ENCODE results near the gene KCNQ1.
A peak's percentile ranks its signal among the peaks of the same experiment; 100 is the strongest.

Gene KCNQ1

GRCh38 chr11:2443406-2443805 is 1.4 kb upstream of the KCNQ1 start:
- no peak for DNase-seq (ENCODE audit: low read depth in 1 of 2, low spot score in 1 of 2)

- peak; percentile 55 to 73 for DNase-seq (ENCODE audit: low read depth in 1 of 2, low spot score in 1 of 2)
Observed at GRCh38 chr11:2443881-2444820, 657 bp upstream of the KCNQ1 start, which contains the start of gene TRPM5. TRPM5 (minus strand) TSS chr11:2444514; CDS start chr11:2423036, 21,478 bp downstream.

- no peak for DNase-seq (ENCODE audit: low read depth in 1 of 2, low spot score in 1 of 2)
Observed at GRCh38 chr11:2445746-2446551, 1.1 kb downstream of the KCNQ1 start.

- DNase-seq (ENCODE audit: low read depth in 1 of 2, low spot score in 1 of 2) = no peak
Observed at GRCh38 chr11:2446590-2447252, 1.9 kb downstream of the KCNQ1 start.

- no peak for DNase-seq (ENCODE audit: low read depth in 1 of 2, low spot score in 1 of 2)
Observed at GRCh38 chr11:2447253-2447950, 2.6 kb downstream of the KCNQ1 start.

- no peak for DNase-seq (ENCODE audit: low read depth in 1 of 2, low spot score in 1 of 2)
Observed at GRCh38 chr11:2447951-2448650, 3.3 kb downstream of the KCNQ1 start.

GRCh38 chr11:2448661-2449547 is 4.1 kb downstream of the KCNQ1 start:
- no peak for DNase-seq (ENCODE audit: low read depth in 1 of 2, low spot score in 1 of 2)

GRCh38 chr11:2449548-2450320 is 4.9 kb downstream of the KCNQ1 start:
- no peak for DNase-seq (ENCODE audit: low read depth in 1 of 2, low spot score in 1 of 2)

- DNase-seq (ENCODE audit: low read depth in 1 of 2, low spot score in 1 of 2) = no peak
Observed at GRCh38 chr11:2450321-2451041, 5.7 kb downstream of the KCNQ1 start.

- no peak for DNase-seq (ENCODE audit: low read depth in 1 of 2, low spot score in 1 of 2)
Observed at GRCh38 chr11:2451336-2451735, 6.5 kb downstream of the KCNQ1 start.

- no peak for DNase-seq (ENCODE audit: low read depth in 1 of 2, low spot score in 1 of 2)
Observed at GRCh38 chr11:2451916-2452315, 7.1 kb downstream of the KCNQ1 start.

GRCh38 chr11:2452321-2453012 is 7.7 kb downstream of the KCNQ1 start:
- DNase-seq (ENCODE audit: low read depth in 1 of 2, low spot score in 1 of 2) = no peak

- DNase-seq (ENCODE audit: low read depth in 1 of 2, low spot score in 1 of 2) = no peak
Observed at GRCh38 chr11:2453436-2453835, 8.6 kb downstream of the KCNQ1 start.

GRCh38 chr11:2458321-2458720 is 13.5 kb downstream of the KCNQ1 start:
- no peak for DNase-seq (ENCODE audit: low read depth in 1 of 2, low spot score in 1 of 2)

GRCh38 chr11:2459016-2459725 is 14.4 kb downstream of the KCNQ1 start:
- DNase-seq (ENCODE audit: low read depth in 1 of 2, low spot score in 1 of 2) = no peak

GRCh38 chr11:2459796-2460531 is 15.2 kb downstream of the KCNQ1 start:
- no peak for DNase-seq (ENCODE audit: low read depth in 1 of 2, low spot score in 1 of 2)
